Fibroblast of lung (primary cell): ENCODE results near the gene FAM185A.

Experiments
- EZH2 ChIP-seq: IDR thresholded peaks from 2 replicates; pipeline ENCODE4 v1.5.1; 2012; ENCODE audit warnings: low read length, control low read depth, mild to moderate bottlenecking; ENCODE audit errors: missing control alignments
- TF ChIP-seq, protein P1 (sequence below), 2 donors: IDR thresholded peaks in 1 of 2; conservative IDR thresholded peaks in 1 of 2; 1 replicate in 1 of 2; 2 replicates in 1 of 2; pipeline ENCODE4 v1.5.1; 2011 to 2012; ENCODE audit warnings: low read length in 2 of 2, control low read depth in 1 of 2, inconsistent platforms in 1 of 2, low read depth in 1 of 2, mild to moderate bottlenecking in 1 of 2

DNA sequence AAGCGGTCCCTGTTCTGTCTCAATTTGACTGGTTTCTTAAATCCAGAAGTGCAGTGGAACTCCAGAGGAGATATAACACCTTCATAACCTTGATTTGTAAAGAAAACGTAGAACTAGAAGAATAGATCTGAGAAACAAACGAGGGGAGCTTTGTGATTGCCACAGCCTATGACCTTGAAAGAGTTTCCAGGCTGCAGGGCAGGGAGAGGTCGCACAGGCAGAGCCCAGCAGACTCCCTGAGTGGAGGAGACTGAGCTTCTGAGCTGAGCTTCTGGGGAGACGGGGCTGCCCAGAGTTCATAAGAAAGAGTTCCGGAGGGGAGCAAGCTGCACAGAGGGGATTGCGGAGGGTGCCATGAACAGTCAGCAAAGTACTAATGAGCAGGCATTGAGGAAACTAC, 57.8 kb downstream of the FAM185A start:
- TF ChIP-seq, protein P1, sequence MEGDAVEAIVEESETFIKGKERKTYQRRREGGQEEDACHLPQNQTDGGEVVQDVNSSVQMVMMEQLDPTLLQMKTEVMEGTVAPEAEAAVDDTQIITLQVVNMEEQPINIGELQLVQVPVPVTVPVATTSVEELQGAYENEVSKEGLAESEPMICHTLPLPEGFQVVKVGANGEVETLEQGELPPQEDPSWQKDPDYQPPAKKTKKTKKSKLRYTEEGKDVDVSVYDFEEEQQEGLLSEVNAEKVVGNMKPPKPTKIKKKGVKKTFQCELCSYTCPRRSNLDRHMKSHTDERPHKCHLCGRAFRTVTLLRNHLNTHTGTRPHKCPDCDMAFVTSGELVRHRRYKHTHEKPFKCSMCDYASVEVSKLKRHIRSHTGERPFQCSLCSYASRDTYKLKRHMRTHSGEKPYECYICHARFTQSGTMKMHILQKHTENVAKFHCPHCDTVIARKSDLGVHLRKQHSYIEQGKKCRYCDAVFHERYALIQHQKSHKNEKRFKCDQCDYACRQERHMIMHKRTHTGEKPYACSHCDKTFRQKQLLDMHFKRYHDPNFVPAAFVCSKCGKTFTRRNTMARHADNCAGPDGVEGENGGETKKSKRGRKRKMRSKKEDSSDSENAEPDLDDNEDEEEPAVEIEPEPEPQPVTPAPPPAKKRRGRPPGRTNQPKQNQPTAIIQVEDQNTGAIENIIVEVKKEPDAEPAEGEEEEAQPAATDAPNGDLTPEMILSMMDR (conservative IDR thresholded peaks at IDR 0.05 in 1 of 2, IDR thresholded peaks at IDR 0.05 in 1 of 2; ENCODE audit: low read depth in 1 of 2, low read length in 2 of 2) = no peak
- no peak for TF ChIP-seq EZH2
